HG03045 (cell line): ENCODE measurements around the gene PIPOX.
"Not testable (repeated sequence)": the region's sequence is repeated elsewhere in the genome, so short reads cannot be mapped to it uniquely, and the experiment has no call there.

Experiments
- ATAC-seq: cut with Tn5 transposase; IDR thresholded peaks from one replicate; pipeline ENCODE4 v1.9.1; 2021; ENCODE audit warnings: mild to moderate bottlenecking, moderate library complexity; ENCODE audit not compliant: unreplicated experiment

Gene PIPOX

DNA sequence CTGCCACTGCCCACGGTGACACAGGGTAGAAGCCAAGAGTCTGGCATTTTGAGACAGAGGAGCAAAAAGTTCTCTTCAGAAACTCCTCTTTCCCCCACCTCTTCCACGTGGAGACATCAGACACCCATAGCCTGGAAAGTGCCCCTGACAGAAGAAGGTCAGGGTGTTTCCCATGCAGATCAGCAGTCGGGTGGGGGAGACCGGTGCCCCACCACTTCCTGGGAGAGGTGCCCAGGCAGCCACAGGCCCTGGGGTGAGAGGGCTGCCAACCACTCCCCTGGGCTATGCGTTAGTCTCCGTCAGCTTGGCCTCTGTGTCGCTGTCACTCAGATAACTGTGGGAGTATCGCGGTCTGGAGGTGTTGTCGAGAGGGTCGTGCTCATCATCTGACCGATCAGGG, 31.5 kb downstream of the PIPOX start:
- ATAC-seq, result no peak

DNA sequence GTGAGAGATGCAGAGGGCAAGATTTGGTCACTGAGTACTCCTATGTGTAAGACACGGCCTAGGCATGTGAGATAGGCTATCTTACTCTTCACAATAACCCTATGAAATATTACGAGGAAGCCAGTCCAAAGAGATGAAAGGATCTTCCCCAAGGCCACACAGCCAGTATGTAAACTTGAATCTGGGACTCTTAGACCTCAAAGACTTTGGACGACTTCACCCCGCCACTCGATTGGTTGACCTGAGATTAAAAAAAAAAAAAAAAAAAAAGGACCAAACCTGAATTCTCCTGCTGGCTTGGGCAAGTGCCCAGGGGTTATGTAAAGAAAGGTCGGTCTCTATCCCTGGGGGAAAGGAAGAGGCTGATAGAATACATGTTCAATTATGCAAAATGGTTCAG, 33.1 kb downstream of the PIPOX start:
- no peak for ATAC-seq

DNA sequence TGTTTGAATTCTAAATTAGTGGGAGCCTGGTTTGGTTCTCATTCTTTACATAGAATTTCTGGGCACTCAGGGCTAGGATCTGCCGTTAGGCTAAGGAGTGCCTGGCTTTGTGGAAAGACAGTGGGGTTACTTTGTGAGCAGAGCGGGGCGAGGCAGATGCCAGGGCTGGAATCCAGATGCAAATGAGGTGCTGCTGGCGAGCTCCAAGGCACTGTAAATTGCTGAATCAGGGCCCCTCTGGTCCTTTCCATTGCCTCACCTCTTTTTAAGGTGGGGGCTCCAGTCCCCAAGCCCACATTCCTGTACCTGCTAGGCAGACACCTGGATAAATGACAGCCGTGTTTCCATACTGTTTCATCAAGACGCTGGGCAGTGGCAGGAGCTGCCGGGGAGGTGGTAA, 33.8 kb downstream of the PIPOX start:
- ATAC-seq, result no peak

DNA sequence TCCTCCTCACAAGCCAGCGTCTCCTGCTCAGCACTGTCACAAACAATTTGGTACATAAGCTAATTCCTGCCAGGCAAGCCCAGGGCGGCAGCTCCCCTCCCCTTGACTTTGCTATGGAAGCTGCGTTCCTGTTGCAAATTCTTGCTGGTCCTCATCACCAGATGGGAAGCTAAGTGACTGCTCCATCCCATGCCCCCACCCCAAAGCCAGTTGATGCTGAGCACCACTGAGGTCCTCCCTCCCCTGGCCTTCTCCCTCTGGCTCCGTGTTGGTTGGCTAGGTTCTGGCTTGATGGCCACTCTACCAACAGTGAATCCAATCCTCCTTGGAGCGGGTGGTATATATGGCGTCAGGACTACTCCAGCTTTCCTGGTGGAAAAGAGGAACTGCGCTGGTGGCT, 34.4 kb downstream of the PIPOX start:
- ATAC-seq, result no peak

DNA sequence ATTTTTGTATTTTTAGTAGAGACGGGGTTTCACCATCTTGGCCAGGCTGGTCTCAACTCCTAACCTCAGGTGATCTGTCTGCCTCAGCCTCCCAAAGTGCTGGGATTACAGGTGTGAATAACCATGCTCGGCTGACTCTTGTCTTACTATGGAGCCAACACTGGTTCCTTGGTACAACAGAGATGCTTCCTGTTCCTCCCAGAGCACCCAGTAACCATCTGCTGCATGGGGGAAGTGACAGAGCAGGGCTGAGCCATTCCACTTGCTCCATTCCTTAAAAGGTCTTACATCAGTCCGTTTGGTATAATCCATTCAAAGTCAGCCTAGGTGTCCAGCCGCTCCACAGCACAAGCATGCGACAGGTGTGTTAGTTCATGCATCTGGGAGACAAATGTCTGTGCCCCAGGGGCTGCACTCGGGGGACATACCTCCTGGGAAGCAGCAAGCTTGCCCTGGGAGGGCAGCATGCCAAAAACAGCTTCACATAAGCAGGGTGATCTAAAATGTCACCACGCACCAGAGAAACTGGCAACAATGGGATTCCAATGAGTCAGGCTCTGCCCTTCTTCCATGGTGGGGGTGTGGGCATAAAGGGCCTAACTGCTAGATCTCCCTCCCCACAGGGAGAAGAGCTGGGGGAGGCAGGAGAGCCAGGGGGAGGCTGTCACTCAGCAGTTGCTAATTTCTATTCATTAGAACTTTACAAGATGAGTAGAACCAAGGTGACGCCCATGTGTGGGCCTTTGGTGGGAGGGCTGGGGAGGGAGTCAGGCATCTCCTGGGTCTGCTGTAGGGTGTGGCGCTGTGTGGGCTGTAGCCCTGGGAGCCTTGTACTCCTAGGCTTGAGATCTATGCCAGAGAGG, 35.5 kb downstream of the PIPOX start:
- no peak for ATAC-seq

DNA sequence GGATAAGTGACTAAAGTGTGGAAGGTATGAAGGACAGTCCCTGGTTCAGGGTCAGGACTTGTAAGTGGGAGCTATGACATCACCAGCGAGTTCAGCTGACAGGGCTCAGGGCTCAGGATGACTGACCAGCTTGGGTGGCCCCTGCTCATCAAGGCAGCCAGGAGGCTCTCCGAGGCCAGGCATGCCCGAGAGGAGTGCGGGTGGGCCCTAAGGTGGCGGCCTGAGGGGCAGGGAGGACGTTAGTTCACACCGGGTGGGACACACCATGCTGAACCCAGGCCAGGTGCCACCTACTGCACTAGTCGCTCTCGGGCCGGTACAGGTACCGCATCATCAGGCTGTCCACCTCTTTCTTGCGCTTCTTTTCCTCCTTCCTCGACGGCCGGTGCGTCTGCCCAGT, 36.5 kb downstream of the PIPOX start:
- no peak for ATAC-seq

DNA sequence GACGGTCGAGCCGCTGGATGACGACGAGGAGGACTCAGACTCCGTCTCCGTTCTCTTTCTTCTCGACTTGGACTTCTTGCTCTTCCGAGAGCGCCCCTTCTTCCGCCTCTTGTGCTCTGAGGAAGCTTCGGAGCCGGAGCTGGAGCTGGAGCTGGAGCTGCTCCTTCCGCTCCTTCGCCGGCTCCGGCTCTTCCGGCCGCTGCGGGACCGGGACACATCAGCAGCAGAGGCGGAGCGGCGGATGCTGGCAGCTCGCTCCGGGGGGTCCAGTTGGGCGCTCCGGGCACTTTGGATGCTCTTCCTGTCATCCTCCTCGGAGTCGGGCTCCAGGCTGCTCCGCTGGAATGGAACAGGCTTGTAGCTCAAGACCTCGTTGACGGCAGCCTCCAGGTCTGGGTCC, 36.9 kb downstream of the PIPOX start:
- ATAC-seq, result no peak

DNA sequence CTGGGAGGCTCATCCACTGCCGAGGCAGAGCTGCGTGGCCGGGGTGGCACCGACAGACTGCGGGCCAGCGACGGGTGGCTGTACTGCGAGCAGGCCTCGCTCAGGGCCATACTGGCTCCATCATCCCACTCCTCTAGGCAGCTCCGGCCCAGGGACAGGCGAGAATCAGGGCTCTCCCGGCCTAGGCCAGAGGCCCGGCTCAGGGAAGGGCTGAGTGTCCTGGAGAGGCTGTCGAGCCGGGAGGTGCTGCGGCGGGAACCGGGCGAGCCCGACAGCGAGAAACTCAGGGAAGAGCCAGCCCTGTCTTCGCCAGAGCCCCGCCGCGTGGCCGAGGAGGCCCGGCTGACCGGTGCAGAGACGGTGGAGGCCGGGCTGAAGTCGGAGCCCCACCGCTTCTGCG, 37.4 kb downstream of the PIPOX start:
- no peak for ATAC-seq

DNA sequence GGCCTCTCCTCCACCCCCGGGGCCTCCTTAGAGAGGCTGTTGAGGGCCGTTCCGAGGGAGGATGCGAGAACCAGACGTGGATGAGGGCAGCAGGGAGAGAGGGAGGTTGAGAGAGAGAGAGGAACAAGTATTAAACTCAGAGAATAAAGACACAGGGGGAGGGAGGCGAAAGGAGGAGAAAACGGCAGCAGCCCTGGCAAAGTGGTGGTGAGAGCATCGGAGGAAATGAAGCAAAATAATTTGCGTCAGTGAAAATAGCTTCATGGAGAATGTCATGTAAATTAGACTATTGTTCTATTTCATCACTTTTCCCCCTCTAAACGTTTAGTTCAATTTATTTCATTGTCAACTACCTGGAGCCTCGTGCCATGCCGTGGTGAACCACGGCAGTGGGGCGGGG, 38.0 kb downstream of the PIPOX start:
- no peak for ATAC-seq

DNA sequence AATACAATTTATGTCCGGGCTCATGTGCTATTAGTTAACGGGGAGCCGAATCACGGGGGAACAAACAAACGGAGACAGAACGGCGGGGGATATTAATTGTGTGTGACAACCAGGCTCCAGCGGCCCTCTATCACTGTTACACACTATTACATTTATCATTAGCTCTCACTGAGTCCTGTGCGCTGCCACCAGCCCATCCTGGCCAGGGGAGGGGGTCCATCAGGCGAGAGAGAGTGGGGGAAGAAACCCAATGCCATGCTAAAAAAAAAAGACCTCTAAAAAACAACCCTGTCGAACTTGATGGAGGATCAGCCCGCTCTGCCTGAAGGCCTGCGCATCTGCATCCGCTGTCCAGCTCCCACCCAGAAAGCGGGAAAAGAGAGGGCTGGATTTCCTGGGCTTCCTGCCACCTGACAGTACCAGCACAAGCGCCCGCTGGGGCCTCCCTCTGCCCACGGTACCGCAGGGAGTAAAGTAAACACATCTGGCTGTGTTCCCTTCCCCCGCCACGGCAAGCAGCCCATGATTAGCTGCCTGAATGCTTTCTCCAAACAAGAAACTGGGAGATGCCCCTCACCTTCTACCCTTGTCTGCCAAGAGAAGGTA, 41.7 kb downstream of the PIPOX start:
- no peak for ATAC-seq

DNA sequence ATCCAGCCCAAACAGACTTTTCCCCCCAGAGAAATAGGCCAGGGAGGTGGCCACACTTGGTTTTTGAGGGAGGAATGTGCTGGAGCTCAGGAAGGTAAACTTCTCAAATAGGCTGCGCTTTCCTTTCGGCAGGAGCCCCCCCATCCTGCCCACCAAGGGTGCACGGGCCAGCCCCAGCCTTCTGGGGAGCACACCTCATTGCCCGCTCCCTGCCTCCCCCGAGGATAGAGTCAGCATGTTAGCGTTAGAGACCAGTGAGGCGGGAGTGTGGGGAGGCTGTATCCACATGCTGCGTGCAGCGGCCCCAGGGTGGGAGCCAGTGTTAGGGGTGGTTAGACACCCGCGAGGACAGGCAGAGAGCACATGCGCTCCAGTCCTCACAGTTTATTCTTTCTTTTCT, 42.3 kb downstream of the PIPOX start:
- no peak for ATAC-seq

DNA sequence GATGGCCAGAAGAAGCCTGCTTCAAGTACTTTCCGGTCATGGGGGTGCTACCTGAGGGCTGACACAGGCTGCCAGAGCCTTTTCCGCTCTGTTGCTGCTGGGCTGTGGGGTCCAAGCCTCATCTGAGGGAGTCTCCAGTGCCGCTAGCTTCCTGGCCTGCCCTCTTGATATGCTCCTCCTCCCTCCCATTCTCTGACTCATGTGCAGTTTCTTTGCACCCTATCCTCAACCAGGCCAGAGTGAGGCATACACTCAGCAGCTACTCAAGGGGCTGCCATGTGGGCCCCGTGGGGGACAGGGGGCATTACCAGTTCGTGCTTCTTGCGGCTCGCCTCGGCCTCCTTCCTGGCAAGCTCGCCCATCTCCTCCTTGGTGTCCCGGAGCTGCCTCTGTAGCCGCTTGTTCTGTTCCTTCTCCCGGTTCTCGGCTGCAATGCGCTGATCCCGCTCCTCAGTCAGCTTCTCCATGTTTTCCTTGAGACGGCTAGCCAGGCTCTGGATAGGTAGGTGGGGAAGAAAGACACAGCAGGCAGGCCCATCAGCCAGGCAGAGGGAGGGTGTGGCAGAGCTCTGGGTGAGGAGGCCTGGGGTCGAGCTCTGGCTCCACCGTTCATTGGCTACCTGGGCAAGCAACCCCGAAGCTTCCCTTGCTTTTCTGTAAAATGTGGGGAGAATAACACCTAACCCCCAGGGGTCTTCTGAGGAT, 43.8 kb downstream of the PIPOX start:
- no peak for ATAC-seq

DNA sequence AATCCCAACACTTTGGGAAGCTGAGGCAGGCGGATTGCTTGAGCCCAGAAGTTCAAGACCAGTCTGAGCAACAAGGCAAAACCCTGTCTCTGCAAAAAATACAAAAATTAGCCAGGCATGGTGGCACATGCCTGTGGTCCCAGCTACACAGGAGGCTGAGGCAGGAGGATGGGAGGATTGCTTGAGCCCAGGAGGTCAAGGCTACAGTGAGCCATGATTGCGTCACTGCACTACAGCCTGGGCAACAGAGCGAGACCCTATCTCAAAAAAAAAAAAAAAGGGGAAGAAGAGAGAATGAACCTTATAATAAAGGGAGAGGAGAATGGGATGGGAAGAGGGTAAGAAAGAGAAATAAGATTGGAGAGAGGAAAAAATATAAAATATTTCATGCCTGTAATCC, 45.8 kb downstream of the PIPOX start:
- ATAC-seq, result not testable (repeated sequence)

DNA sequence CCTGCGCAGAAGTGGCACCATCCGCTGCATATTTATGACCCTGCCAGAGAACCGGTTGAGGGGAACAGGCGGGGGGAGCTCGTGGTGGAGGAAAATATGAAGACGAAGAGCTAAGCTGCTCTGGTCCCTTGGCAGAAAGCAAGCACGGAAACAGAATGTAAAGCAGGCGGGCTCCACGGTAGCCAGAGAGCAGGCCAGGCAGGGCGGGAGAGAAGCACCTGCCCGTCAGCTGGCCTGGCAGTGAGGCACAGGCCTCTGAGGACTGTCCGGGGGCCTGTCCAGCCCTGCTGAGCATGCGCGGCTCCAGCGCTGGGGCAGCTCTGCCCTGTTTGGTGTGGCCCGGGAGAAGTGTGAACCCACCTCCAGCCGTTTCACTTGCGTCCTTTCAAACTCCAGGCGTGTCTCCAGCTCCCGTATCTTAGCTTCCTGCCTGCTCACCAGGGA, 46.7 kb downstream of the PIPOX start:
- no peak for ATAC-seq

DNA sequence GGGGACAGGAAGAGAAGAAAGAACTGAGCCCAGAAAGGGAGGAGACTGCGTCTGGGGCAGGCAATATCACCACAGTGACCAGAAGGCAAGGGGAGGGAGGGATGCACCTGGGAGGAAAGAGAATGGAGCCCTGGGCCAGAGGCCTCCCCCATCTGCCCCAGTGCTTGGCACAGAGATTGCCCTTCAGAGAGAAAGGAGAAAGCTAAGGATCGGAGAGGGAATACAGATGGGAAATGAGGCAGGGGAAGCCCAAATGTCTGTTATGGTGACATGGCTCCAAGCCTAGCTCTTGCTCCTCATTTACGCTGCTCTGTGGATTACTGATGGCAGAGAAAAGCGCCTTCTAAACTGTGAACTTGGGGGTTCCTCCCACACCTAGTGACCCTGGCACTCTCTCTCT, 47.2 kb downstream of the PIPOX start:
- no peak for ATAC-seq

DNA sequence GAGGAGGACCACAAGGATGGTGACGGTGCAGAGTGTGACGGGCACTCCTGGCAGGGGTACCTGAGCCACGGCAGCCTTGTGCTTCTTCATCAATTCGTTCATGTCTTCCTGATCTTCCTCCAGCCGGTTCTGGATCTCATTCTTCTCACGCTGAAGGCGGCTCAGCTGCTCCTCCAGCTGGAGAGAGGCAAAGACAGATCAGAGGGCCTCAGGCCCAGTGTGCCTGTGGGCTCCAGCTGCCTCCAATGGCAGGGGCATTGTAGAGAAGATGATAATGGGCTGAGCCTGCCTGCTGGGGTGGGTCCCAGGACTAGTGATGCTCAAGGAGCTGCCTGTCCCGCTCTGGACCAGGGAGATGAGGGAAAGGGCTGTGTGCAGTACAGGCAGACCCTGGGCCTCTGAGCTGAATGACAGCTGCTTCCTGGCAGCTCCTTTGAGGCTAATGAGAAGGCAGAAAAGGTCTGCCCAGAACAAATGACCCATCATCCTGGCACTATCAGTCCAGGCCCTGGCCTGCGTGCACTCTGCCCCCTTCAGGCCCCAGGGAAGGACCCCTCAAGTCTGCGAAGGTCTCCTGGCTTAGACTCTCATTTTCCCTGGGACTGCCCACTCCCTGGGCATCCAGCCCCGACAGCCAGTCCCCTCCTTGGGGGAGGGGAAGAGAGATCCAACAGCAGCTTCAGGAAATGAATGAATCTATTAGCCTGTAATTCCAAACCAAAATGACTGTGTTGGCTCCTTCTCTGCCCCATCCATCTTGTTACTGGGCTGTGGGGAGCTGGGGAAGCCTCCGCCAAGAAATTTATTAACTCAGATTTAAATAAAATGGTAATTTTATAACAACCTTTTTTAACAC, 48.0 kb downstream of the PIPOX start:
- no peak for ATAC-seq

DNA sequence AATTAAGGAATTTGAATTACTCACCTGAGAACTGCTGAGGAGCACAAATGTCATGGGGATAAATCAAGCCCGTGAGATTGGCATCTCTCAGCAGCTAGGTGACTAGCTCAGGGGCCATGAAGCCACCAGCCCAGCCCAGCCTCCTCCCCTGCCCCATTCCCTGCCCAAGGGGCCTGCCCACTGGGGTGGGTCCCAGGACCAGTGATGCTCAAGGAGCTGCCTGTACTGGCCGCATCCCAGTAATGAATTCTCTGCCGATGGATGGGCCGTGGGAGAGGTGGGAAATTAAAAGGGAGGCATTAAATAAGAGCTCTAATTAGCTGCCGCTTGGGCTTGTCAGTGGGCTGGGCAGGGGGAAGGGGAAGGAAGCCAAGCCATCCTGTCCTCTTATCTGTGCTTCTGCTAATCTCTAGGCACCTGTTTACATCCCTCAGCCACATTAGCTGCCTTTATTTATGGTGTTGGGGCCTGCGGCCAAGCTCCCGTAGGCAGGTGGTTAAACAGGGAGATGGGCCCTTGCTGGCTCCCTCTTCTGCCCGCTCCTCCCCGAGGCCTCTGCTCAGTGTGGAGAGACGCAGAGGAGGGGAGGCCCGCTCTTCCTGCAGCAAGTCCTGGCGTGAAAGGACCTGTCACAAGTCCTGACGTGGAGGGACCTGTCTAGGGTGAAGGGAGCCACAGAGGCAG, 48.8 kb downstream of the PIPOX start:
- ATAC-seq, result no peak

DNA sequence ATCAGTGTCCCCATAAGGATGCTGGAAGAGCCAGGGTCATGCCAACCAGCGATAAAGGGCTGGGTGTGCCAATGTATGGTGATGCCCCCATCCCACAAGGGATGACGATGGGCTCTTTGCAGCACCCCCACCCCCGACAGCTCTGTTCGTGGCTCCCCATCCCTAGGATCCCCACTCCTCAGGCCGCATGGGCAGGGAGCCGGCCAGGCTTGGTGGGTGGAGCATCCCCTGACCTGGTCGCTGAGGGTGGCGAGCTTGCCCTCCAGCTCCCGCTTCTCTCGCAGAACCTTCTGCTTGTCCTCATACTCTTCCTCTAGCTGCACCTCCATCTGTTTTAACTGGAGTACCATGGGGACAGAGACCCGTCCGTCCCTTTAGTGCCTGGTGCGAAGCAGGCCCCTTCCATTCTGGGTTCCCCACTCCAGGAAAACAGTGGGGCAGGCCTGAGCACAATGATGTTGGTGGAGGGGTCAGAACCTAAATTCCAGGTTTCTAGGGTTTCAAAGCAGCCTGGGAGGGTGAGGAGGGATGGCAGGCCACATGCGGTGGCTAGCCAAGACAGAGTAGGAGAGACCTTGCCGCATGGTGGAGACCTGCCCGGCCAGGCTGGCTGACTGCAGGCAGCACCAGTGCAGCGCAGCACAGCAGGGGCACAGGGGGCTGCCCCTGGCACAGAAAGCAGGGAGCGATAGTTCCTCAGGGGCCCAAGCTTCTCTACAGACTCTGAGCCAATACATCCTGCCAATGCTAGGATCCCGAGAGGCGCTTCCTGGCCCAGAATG, 50.3 kb downstream of the PIPOX start:
- ATAC-seq, result no peak

DNA sequence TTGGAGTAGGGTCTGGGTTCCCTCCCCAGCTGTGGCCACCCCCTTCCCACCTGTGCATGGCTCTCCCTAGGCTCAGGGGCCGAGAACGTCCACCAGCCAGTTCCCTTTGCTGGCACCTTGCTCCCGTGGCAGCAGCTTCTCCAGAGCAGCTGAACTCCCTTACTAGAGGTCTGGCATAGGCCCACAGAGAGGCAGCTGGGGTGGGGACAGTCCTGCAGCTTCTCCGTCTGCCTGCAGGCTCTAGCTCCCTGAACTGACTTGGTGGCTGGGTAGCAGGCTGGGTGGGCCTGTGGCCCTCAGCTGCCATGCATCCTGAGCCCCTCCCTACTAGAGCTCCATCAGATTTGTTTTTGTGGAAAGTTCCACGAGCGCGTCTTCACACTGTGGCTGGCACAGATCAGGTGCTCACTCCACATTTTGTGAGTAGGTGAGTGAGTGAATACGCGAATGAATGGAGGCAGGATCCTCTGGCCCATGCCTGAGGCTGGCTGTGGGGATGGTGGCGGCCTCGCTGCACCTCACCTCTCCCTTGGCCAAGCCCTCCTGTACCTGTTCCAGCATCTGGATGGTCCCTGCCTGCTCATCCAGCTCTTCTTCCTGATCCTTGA, 51.3 kb downstream of the PIPOX start:
- no peak for ATAC-seq
